Fibroblast of skin of back (primary cell): ENCODE data around the gene RTKN.
A peak's percentile ranks its signal among the peaks of the same experiment; 100 is the strongest.

ENCODE experiments used
- DNase-seq: peaks from one replicate; pipeline ENCODE4 v3.0.0-alpha.2; 2013

Gene RTKN

GRCh38 chr2:74415762-74416395 lies 25.9 kb downstream of the RTKN start:
- no peak for DNase-seq

GRCh38 chr2:74414881-74415761 lies 26.6 kb downstream of the RTKN start:
- DNase-seq: peak; percentile 27

- no peak for DNase-seq
Observed at GRCh38 chr2:74414441-74414840, 27.3 kb downstream of the RTKN start.

- DNase-seq: no peak
Observed at GRCh38 chr2:74413001-74413698, 28.6 kb downstream of the RTKN start.

GRCh38 chr2:74407682-74408081 lies 34.1 kb downstream of the RTKN start:
- no peak for DNase-seq

GRCh38 chr2:74406035-74406434 lies 35.7 kb downstream of the RTKN start:
- no peak for DNase-seq

GRCh38 chr2:74401891-74402290 lies 39.8 kb downstream of the RTKN start:
- no peak for DNase-seq

GRCh38 chr2:74399785-74400184 lies 42.0 kb downstream of the RTKN start:
- peak; percentile 26 for DNase-seq

GRCh38 chr2:74396149-74396548 lies 45.6 kb downstream of the RTKN start:
- no peak for DNase-seq

GRCh38 chr2:74393525-74393924 lies 48.2 kb downstream of the RTKN start:
- DNase-seq: no peak

GRCh38 chr2:74392449-74392743 lies 49.3 kb downstream of the RTKN start:
- DNase-seq: no peak

GRCh38 chr2:74391580-74392448 lies 49.9 kb downstream of the RTKN start:
- peak; percentile 79 for DNase-seq

GRCh38 chr2:74391209-74391579 lies 50.5 kb downstream of the RTKN start:
- DNase-seq: peak; percentile 21

GRCh38 chr2:74390606-74391005 lies 51.1 kb downstream of the RTKN start:
- DNase-seq: no peak

GRCh38 chr2:74387346-74387745 lies 54.4 kb downstream of the RTKN start:
- DNase-seq: peak; percentile 38

- no peak for DNase-seq
Observed at GRCh38 chr2:74385396-74385795, 56.3 kb downstream of the RTKN start.

- peak; percentile 43 for DNase-seq
Observed at GRCh38 chr2:74384051-74384450, 57.7 kb downstream of the RTKN start.

GRCh38 chr2:74383254-74383653 lies 58.5 kb downstream of the RTKN start:
- peak; percentile 66 for DNase-seq

- no peak for DNase-seq
Observed at GRCh38 chr2:74381751-74382150, 60.0 kb downstream of the RTKN start.

- DNase-seq: peak; percentile 72
Observed at GRCh38 chr2:74379851-74380789, 61.6 kb downstream of the RTKN start, which contains the start of gene DCTN1. Gene DCTN1 (minus strand): TSS chr2:74380311. CDS start chr2:74380037, 274 bp downstream.

- no peak for DNase-seq
Observed at GRCh38 chr2:74378007-74378406, 63.7 kb downstream of the RTKN start.
